ENCODE measurements around the gene N4BP2. TPM values are rescaled to one million over a fixed set of nuclear protein-coding genes. Genes with fewer than 3 reads are reported as not detected.

N4BP2 gene
- total RNA-seq, 1 experiment from 2014 or later = 8.8 TPM

- BruUV-seq (replicated peaks) = no TSS peak
- DNase-seq (ENCODE audit: unreplicated experiment) = peak; percentile 70
- TF ChIP-seq, protein P1, sequence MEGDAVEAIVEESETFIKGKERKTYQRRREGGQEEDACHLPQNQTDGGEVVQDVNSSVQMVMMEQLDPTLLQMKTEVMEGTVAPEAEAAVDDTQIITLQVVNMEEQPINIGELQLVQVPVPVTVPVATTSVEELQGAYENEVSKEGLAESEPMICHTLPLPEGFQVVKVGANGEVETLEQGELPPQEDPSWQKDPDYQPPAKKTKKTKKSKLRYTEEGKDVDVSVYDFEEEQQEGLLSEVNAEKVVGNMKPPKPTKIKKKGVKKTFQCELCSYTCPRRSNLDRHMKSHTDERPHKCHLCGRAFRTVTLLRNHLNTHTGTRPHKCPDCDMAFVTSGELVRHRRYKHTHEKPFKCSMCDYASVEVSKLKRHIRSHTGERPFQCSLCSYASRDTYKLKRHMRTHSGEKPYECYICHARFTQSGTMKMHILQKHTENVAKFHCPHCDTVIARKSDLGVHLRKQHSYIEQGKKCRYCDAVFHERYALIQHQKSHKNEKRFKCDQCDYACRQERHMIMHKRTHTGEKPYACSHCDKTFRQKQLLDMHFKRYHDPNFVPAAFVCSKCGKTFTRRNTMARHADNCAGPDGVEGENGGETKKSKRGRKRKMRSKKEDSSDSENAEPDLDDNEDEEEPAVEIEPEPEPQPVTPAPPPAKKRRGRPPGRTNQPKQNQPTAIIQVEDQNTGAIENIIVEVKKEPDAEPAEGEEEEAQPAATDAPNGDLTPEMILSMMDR (IDR thresholded peaks at IDR 0.05; ENCODE audit: unreplicated experiment) = no peak
- Mint-ChIP-seq H3K4me1 (ENCODE audit: insufficient read depth, unreplicated experiment) (peaks cover 4% of the 10 kb centered on the region), H3K4me3 (ENCODE audit: unreplicated experiment) (peak overlapping the region; percentile 6), H3K27ac (ENCODE audit: low read depth, unreplicated experiment) (peak overlapping the region; percentile 73), H3K9me3 (ENCODE audit: unreplicated experiment) (no peaks in the 10 kb centered on the region), H3K27me3 (ENCODE audit: insufficient read depth, unreplicated experiment) (no peaks in the 10 kb centered on the region), H3K36me3 (ENCODE audit: insufficient read depth, unreplicated experiment) (peaks cover 10% of the 10 kb centered on the region)
- ChIA-PET POLR2A (interaction anchor here (0.7 to 1.8 kb wide), 6 partner anchors 9 to 195 kb away, joined by 3 to 6 read pairs (median 4); partner anchors contain the start of gene N4BP2), CTCF (no interaction called here)
- intact Hi-C loops (cut with micrococcal nuclease) = no loop called here
Observed at GRCh38 chr4:40121515-40121914, 64.9 kb downstream of the N4BP2 start.

- ChIA-PET POLR2A (interaction anchor here (0.7 to 0.8 kb wide), 3 partner anchors 8 to 540 kb away, joined by 3 to 4 read pairs (median 4); no protein-coding TSS in a partner anchor), CTCF (interaction anchor here (0.6 kb wide), 1 partner anchor 530 kb away, joined by 3 read pairs; no protein-coding TSS in a partner anchor)
- H3K27ac Mint-ChIP-seq (ENCODE audit: low read depth, unreplicated experiment) = no peak overlapping the region
- no peak for DNase-seq (ENCODE audit: unreplicated experiment)
- no peaks in the 10 kb centered on the region for H3K27me3 Mint-ChIP-seq (ENCODE audit: insufficient read depth, unreplicated experiment)
- H3K4me3 Mint-ChIP-seq (ENCODE audit: unreplicated experiment) = no peak overlapping the region
- TF ChIP-seq, protein P1 (IDR thresholded peaks at IDR 0.05; ENCODE audit: unreplicated experiment) = no peak
- intact Hi-C loops (cut with micrococcal nuclease) = no loop called here
- H3K9me3 Mint-ChIP-seq (ENCODE audit: unreplicated experiment) = no peaks in the 10 kb centered on the region
- H3K36me3 Mint-ChIP-seq (ENCODE audit: insufficient read depth, unreplicated experiment) = peaks cover 15% of the 10 kb centered on the region
- no TSS peak for BruUV-seq (replicated peaks)
- H3K4me1 Mint-ChIP-seq (ENCODE audit: insufficient read depth, unreplicated experiment) = peaks cover 4% of the 10 kb centered on the region
Observed at GRCh38 chr4:40122941-40123340, 66.3 kb downstream of the N4BP2 start.

GRCh38 chr4:40124690-40125089 lies 68.0 kb downstream of the N4BP2 start:
- TF ChIP-seq, protein P1 (IDR thresholded peaks at IDR 0.05; ENCODE audit: unreplicated experiment) = no peak
- Mint-ChIP-seq H3K4me3 (ENCODE audit: unreplicated experiment) (no peak overlapping the region), H3K4me1 (ENCODE audit: insufficient read depth, unreplicated experiment) (peaks cover 4% of the 10 kb centered on the region), H3K36me3 (ENCODE audit: insufficient read depth, unreplicated experiment) (peaks cover 15% of the 10 kb centered on the region), H3K27ac (ENCODE audit: low read depth, unreplicated experiment) (no peak overlapping the region), H3K27me3 (ENCODE audit: insufficient read depth, unreplicated experiment) (no peaks in the 10 kb centered on the region), H3K9me3 (ENCODE audit: unreplicated experiment) (no peaks in the 10 kb centered on the region)
- no TSS peak for BruUV-seq (replicated peaks)
- ChIA-PET POLR2A (no interaction called here), CTCF (no interaction called here)
- DNase-seq (ENCODE audit: unreplicated experiment) = no peak
- intact Hi-C loops (cut with micrococcal nuclease) = no loop called here

DNA sequence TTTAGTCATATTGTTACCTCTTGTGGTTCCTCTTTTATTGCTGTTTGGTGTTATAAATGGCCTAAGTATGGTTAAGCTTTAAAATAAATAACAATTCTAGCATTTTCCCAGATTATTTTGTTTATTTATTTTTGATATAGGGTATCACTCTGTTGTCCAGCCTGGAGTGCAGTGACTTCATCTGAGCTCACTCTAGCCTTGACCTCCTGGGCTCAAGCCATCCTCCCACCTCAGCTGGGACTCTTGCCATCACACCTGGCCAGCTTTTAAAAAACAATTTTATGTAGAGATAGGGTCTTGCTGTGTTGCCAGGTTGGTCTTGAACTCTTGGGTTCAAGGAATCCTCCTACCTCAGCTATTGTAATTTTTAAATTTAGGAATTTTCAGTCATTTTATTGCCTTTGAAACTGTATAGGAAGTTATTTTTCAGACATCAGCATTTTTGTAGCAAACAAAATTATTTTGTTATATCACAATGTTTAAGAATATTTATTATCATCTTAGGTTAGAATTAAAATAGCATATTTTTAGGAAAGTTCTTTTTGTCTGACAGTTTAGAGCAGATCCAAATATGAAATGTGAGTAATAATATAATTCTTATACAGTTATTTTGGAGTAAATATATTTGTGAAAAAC lies 73.9 kb downstream of the N4BP2 start:
- H3K9me3 Mint-ChIP-seq (ENCODE audit: unreplicated experiment) = no peaks in the 10 kb centered on the region
- no TSS peak for BruUV-seq (replicated peaks)
- no peaks in the 10 kb centered on the region for H3K4me1 Mint-ChIP-seq (ENCODE audit: insufficient read depth, unreplicated experiment)
- H3K27me3 Mint-ChIP-seq (ENCODE audit: insufficient read depth, unreplicated experiment) = no peaks in the 10 kb centered on the region
- ChIA-PET POLR2A (interaction anchor here (0.6 to 1.2 kb wide), 3 partner anchors 9 to 606 kb away, joined by 3 to 6 read pairs (median 3); no protein-coding TSS in a partner anchor), CTCF (interaction anchor here (1.3 to 1.4 kb wide), 2 partner anchors 179 to 180 kb away, joined by 4 read pairs; no protein-coding TSS in a partner anchor)
- no peak for DNase-seq (ENCODE audit: unreplicated experiment)
- TF ChIP-seq, protein P1 (IDR thresholded peaks at IDR 0.05; ENCODE audit: unreplicated experiment) = no peak
- no peak overlapping the region for H3K27ac Mint-ChIP-seq (ENCODE audit: low read depth, unreplicated experiment)
- H3K36me3 Mint-ChIP-seq (ENCODE audit: insufficient read depth, unreplicated experiment) = peaks cover 19% of the 10 kb centered on the region
- no peak overlapping the region for H3K4me3 Mint-ChIP-seq (ENCODE audit: unreplicated experiment)
- intact Hi-C loops (cut with micrococcal nuclease) = no loop called here

Measured in MCF 10A (cell line).